Measurements from ENCODE around the gene KCTD19.

KCTD19 gene

DNA sequence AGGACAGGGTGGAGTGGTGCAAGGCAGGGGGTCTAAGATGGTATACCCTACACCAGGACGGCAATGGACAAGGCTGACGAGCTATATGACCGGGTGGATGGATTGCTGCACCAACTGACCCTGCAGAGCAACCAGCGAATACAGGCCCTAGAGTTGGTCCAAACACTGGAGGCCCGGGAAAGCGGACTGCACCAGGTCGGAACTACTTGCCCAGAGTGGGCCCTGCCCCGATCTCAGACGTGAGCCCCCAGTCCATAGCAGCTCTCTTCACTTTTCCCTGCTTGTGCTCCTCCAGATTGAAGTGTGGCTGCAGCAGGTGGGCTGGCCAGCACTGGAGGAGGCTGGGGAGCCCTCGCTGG lies 44.1 kb downstream of the KCTD19 start:
- no peak for DNase-seq

DNA sequence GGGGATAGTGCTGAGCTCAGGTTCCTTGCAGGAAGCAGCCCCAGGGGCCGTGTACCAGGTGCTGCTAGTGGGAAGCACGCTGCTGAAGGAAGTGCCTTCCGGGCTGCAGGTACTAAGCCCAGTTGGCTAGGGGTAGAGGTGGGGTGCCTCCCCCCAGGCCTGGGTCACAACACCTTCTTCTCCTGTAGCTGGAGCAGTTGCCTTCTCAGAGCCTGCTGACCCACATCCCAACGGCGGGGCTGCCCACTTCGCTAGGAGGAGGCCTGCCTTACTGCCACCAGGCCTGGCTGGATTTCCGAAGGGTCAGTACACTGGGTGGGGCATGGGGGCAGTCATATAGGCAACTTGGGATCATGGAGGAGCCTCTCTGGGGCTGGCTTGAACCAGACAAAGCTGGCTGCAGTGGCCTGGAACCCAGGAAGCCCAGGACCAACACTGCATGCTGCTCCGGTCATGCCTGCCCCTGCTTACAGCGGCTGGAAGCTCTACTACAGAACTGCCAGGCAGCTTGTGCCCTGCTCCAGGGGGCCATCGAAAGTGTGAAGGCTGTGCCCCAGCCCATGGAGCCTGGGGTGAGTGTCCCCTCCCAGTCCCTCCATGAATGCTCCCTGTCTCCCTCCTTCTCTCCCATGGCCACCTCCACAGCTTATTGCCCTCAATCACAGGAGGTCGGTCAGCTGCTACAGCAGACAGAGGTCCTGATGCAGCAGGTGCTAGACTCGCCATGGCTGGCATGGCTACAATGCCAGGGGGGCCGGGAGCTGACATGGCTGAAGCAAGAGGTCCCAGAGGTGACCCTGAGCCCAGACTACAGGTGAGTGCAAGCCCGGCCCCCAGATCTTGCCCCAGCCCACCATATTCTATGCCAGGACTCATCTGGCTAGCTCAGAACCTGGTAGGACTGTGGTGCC lies 44.8 kb downstream of the KCTD19 start:
- no peak for DNase-seq

GRCh38 chr16:67280090-67281015 lies 46.2 kb downstream of the KCTD19 start:
- DNase-seq, result no peak

DNA sequence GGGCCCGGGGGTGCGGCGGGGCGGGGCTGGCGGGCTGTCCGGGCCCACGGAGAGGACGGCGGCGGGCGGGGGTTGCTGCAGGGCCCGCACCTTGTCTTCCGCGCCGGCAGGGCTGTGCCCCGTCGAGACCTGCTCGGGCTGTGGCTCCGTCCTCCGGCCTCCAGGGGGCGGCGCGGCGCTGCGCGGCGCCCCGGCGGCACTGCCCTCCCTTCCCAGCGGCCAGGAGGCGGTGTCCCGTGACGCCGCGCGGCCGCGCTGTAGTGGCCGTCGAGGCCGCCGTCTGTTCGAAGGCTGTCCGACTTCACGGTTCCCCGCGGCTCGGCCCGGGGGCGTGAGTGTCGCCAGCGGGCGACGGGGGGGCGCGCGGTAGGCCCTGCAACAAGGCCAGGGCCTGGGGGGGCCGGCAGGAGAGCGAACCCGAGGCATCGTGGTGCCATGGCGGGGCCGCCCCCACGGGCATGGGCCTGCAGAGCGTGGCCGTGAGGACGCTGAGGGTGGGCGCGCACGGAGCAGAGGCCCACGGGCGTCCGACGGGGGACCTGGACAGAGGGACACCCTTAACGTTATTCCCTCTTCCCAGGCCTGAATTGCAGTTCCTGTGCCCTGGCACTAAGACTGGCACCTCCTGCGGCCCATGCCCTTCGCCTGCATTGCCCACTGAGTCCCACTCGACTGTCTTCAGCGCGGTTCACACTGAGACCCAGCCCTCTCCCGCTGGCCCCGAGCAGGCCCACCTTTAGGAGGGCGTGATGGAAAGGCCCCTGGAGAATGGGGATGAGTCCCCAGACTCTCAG lies 47.0 kb downstream of the KCTD19 start, which contains the start of gene PLEKHG4:
Gene PLEKHG4, plus strand, starts transcription at position 237 of the 794 bp plus-strand sequence. Its CDS starts 513 bp downstream, at position 750.
- peak; percentile 50 to 76 (median 66) for DNase-seq

DNA sequence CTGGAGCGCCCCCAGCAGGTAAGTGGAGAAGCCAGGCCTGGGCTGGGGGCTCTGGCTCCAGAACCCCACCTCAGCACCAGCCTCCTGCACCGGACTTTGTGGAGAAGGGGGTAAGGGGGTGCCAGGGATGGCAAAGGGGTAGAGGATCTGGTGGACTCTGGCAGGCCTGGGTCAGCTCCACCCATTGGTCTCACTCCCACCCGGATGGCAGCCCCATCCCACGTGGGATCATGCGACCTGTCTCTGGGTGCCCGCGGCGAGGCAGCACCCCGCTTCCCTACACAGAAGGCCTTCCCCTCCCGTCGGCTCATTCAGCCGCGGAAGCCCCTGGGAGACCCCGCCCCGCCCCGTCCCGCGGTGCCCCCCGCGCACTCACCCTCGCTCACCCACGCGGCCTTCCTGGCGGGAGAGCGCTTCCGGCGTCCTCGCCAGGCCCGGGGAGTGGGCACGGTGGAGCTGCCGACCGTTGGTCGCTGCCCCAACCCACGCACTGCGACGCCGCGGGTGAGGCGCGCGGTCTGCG lies 47.7 kb downstream of the KCTD19 start:
- peak; percentile 21 to 45 (median 39) for DNase-seq

DNA sequence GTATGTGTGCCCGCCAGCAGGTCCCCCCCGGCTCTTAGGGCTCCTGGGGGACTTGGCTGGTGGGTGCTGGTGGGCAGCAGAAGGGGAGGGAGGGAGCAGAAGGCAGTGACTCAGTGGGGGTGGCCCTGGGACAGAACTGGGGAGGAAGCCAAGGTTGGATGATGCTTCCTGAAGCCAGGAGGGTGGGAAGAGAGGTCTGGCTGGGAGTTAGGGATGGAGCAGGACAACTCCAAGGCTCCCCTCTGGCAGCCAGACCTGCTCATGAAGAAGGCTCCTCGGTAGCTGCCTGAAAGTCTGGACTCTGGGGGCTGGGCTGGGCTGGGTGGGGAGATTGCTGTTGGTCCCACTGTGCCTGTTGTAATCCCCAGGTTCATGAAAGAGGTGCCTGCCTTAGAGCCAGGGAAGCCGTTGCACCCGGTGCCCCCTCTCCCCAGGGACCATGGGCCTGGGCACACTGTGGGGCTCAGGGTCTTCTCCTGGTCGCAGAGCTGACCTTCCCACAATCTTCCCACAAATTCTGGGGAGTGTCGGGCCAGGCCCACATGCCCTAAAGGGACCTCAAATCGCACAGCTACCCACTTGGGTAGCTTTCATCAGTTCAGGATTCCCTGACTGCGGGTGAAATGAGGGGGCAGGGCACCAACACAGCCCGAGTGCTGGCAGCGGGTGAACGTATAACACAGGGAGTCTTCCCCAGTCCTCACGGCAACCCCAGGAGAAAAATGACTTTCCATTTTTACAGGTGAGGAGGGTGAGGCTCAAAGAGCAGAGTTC lies 48.4 kb downstream of the KCTD19 start:
- no peak for DNase-seq

- no peak for DNase-seq
These were observed 49.1 kb downstream of the KCTD19 start for GRCh38 chr16:67277294-67277998.

DNA sequence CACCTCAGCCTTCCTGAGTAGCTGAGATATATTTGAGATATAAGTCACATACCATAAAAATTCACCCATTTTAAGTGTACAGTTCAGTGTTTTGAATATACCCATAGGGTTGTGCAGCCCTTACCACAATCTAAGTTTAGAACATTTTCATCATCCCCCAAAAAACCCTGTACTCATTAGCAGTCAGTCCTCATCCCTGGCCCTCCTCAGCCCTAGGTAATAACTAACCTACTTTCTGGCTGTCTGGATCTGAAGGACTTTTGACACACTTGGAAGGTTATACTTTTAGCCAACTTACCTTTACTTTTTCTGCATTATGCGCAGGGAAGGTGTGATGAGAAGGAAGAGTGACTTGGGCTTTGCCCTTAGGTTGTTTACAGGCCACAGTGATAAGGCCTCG lies 51.2 kb downstream of the KCTD19 start:
- no peak for DNase-seq

GRCh38 chr16:67271446-67271845 lies 55.1 kb downstream of the KCTD19 start:
- no peak for DNase-seq

- DNase-seq, result no peak
These were observed 55.6 kb downstream of the KCTD19 start for GRCh38 chr16:67270931-67271338.

DNA sequence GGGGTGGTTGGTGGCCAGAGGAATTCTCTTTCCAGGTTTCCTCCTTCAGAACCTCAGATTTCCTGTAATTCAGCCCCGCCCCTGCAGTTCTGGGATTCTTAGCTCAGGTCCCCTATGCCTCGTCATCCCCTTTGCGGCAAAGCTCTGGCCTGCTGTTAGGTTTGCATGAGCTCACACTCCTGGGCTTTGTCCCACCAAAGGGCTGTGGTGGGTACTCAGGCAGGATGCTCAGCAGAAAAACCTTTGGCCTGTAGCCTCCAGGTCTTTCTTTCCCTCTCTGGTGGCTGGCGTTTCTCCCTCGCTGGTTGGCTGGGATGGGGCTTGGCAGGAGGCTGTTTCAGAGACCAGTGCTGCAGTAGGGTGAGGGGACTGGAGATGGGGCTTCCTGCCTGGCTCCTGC lies 56.8 kb downstream of the KCTD19 start:
- no peak for DNase-seq

- no peak for DNase-seq
These were observed 58.4 kb downstream of the KCTD19 start for GRCh38 chr16:67268136-67268579.

- DNase-seq, result no peak
These were observed 60.7 kb downstream of the KCTD19 start for GRCh38 chr16:67265834-67266233.

- no peak for DNase-seq
These were observed 61.7 kb downstream of the KCTD19 start for GRCh38 chr16:67264866-67265265.

- no peak for DNase-seq
These were observed 62.3 kb downstream of the KCTD19 start for GRCh38 chr16:67264277-67264676.

DNA sequence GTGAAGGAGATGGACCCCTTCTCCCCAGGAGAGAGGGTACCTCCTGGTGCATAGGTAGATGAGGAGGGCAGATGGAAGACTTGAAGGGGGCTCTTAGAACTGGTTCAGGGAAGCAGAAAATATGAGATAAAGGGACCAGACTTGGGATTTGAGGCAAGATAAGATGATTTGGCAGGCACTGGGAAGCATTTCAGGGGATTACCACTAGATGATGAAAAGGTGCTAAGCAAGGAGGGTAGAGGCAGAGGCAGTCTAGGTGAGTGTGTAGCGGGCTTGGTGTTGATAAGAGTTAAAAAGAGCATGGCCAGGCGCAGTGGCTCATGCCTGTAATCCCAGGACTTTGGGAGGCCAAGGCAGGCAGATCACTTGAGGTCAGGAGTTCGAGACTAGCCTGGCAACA lies 63.3 kb downstream of the KCTD19 start:
- no peak for DNase-seq

- DNase-seq, result no peak
These were observed 66.0 kb downstream of the KCTD19 start for GRCh38 chr16:67260426-67261063.

GRCh38 chr16:67259705-67260104 lies 66.8 kb downstream of the KCTD19 start:
- no peak for DNase-seq

GRCh38 chr16:67258161-67258835 lies 68.2 kb downstream of the KCTD19 start:
- no peak for DNase-seq

Data from activated naive CD4-positive, alpha-beta T cell (primary cell).